GM12864 (cell line): Measurements from ENCODE around the gene LRRC2.

Experiments used
- DNase-seq: peaks from one replicate; pipeline ENCODE4 v3.0.0-alpha.2; 2011; ENCODE audit warnings: low read depth
- H3K4me3 ChIP-seq: 2 replicates; pipeline ENCODE4 v1.5.1; 2011; ENCODE audit warnings: mild to moderate bottlenecking, low read depth, low read length, control low read depth
- TF ChIP-seq, protein P1 (sequence below): IDR thresholded peaks from 2 replicates; pipeline ENCODE4 v1.5.1; 2011; ENCODE audit warnings: low read depth, mild to moderate bottlenecking, moderate library complexity, low read length, control low read depth, inconsistent platforms; ENCODE audit errors: missing control alignments

LRRC2 gene

DNA sequence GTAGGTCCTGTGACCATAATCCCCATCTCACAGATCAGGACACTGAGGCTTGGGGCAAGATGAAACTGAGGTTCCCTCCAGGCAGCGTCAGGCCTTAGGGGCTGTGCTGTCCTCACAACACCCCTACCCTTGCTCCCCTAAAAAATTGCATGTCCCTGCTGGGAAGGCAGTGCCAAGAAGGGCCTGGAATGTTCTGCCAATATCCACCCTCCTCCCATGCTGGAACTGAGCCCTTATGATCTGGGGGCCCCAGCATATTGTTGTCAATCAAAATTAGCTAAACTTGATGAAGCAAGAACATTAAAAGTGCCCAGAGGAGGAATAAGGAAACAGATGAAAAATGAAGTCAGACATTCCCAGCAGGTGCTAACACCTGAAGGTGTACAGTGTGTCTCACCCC, 81.7 kb downstream of the LRRC2 start:
- no peak overlapping the region for H3K4me3 ChIP-seq
- TF ChIP-seq, protein P1, sequence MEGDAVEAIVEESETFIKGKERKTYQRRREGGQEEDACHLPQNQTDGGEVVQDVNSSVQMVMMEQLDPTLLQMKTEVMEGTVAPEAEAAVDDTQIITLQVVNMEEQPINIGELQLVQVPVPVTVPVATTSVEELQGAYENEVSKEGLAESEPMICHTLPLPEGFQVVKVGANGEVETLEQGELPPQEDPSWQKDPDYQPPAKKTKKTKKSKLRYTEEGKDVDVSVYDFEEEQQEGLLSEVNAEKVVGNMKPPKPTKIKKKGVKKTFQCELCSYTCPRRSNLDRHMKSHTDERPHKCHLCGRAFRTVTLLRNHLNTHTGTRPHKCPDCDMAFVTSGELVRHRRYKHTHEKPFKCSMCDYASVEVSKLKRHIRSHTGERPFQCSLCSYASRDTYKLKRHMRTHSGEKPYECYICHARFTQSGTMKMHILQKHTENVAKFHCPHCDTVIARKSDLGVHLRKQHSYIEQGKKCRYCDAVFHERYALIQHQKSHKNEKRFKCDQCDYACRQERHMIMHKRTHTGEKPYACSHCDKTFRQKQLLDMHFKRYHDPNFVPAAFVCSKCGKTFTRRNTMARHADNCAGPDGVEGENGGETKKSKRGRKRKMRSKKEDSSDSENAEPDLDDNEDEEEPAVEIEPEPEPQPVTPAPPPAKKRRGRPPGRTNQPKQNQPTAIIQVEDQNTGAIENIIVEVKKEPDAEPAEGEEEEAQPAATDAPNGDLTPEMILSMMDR: no peak

DNA sequence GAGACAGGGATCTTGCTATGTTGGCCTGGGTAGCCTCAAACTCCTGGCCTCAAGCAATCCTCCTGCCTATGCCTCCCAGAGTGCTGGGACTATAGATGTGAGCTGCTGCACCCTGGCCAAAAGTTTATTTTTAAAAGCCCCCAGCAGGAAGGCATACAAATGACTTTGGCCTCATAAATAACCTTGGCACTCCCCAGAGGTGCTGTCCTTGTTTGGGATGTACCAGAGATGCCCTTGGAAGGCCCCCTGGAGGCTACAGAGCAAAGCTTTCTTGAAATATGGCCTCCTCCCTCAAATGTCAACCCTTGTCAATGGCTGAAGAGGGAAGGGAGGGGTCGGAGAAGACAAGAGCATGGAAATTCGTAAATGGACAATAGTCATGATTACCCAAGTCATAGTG, 82.3 kb downstream of the LRRC2 start:
- DNase-seq: no peak
- TF ChIP-seq, protein P1: no peak
- H3K4me3 ChIP-seq: no peak overlapping the region

More for the DNA sequence above, 81.7 kb downstream of the LRRC2 start:
- DNase-seq: no peak

DNA sequence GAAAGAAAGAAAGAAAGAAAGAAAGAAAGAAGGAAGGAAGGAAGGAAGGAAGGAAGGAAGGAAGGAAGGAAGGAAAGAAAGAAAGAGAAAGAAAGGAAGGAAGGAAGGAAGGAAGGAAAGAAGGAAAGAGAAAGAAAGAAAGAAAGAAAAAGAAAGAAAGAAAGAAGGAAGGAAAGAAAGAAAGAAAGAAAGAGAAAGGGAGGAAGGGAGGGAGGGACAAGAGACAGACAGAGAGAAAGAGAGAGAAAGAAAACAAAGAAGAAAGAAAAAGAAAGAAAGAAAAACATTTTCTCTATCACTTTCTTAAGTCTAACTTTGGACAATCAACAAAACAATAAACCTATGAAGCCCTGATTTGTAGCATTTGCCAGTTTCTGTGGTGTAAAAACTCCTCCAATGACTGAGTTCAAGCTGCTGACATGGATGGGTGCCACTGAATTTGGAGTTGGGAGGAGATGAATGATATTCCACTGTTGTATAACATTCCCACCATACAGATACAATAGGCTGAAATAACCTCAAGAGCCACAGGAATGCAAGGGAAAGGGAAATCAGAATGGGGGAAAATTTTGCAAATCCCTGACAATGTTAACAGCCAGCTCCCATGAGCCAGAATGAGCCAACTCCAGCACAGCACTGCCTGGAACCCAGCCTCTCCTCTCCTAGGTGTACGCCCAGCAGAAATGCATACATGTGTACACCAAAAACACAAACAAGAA, 83.3 kb downstream of the LRRC2 start:
- H3K4me3 ChIP-seq: no peak overlapping the region
- TF ChIP-seq, protein P1: no peak
- no peak for DNase-seq

DNA sequence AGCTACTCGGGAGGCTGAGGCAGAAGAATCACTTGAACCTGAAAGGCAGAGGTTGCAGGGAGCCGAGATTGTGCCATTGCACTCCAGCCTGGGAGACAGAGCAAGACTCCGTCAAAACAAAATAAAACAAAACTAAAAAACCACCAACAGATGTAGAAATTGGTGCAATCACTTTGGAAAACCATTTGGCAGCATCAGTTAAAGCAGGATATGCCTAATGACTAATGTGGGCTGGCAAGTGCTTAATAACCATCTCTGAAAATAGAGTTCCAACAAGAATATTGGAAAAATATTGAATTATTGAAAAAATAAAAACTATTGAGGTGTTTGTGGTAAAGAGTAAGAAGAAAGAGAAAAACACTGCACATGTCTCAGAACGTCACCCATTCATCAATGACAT, 84.5 kb downstream of the LRRC2 start:
- no peak for DNase-seq
- TF ChIP-seq, protein P1: no peak
- no peak overlapping the region for H3K4me3 ChIP-seq

DNA sequence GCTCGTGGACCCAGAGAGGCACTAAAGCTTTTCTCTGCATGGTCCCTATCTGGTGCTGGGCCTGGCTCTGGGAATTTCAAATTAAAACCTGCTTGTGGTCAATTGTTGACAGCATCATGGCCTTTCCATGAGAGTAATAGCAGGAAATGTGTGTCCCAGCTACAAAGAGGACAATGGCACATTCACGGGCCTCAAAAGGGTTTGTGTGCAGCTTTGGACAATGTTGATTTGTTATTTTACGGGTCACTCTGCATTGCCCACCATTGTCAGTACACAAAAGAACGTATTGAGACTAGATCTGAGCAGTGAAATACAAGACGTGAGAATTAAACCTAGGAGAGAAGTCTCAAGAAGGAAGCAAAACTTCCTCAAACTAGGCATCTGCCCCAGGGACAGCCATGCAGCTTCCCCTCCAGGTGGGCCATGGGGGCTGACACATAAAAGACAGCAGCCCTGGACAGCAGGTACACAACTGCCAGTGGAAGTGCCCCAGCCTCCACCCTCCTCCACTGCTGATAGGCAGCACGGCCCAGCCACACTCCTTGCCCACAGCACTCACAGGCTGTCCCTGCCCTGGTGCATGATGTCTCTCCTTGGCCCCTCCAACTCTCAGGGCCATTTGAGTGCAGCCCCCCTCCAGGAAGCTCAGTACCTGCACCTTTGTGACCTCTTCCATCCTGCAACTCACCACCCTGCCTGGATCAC, 85.5 kb downstream of the LRRC2 start:
- DNase-seq: no peak
- no peak overlapping the region for H3K4me3 ChIP-seq
- TF ChIP-seq, protein P1: no peak

DNA sequence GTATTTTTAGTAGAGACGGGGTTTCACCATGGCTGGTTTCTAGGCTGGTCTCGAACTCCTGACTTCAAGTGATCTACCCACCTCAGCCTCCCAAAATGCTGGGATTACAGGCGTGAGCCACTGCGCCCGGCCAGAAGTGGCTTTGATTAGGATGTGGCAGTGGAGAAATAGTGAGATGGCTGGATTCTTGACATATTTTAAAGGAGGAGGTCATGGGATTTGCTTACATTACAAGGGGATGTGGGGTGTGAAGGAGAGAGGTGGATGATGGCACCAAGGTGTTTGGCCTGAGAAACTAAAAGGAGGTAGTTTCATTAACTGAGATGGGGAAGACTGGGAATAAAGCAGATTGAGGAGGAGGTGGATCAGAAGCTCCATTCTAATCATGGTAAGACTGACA, 86.4 kb downstream of the LRRC2 start:
- no peak for DNase-seq
- TF ChIP-seq, protein P1: no peak

More for the DNA sequence above, 86.4 kb downstream of the LRRC2 start:
- no peak overlapping the region for H3K4me3 ChIP-seq
